Gastrocnemius medialis (tissue), 4 donors: ENCODE results near the gene ANKRD55. TPM values are rescaled to one million over a fixed set of nuclear protein-coding genes. Genes with fewer than 3 reads are reported as not detected.
"Not testable (repeated sequence)": the region's sequence is repeated elsewhere in the genome, so short reads cannot be mapped to it uniquely, and the experiment has no call there.

ENCODE experiments used
- ATAC-seq, 2 donors: fragments of 150-250 bp; one replicate each; pipeline ENCODE4 v1.9.1; 2016
- DNase-seq, 2 donors: peaks; one replicate each; pipeline ENCODE4 v3.0.0-alpha.2; 2019
- H3K27ac ChIP-seq, 4 donors: fragments of 200-600 bp; sonication (generic); 1 replicate in 1 of 4; 2 replicates in 3 of 4; pipeline ENCODE4 v1.5.1; 2016 to 2018; ENCODE audit warnings: mild to moderate bottlenecking in 2 of 4, moderate library complexity in 1 of 4
- H3K27me3 ChIP-seq, 3 donors: fragments of 200-600 bp; sonication (generic) in 2 of 3; 1 replicate in 1 of 3; 2 replicates in 2 of 3; pipeline versions ENCODE4 v1.5.1 to v1.6.0; 2016 to 2019; ENCODE audit warnings: mild to moderate bottlenecking in 1 of 3, moderate library complexity in 1 of 3
- H3K36me3 ChIP-seq, 2 donors: fragments of 200-600 bp; sonication (generic) in 1 of 2; one replicate each; pipeline ENCODE4 v1.5.1; 2017 to 2018
- H3K4me1 ChIP-seq, 2 donors: fragments of 200-600 bp; sonication (generic) in 1 of 2; one replicate each; pipeline ENCODE4 v1.5.1; 2016 to 2017; ENCODE audit warnings: mild to moderate bottlenecking in 2 of 2
- H3K4me3 ChIP-seq, 4 donors: fragments of 200-600 bp; sonication (generic) in 3 of 4; 1 replicate in 1 of 4; 2 replicates in 3 of 4; pipeline ENCODE4 v1.5.1; 2016 to 2019; ENCODE audit warnings: mild to moderate bottlenecking in 2 of 4
- H3K9me3 ChIP-seq, 3 donors: fragments of 200-600 bp; sonication (generic) in 2 of 3; 1 replicate in 1 of 3; 2 replicates in 2 of 3; pipeline ENCODE4 v1.5.1; 2016 to 2019
- POLR2A ChIP-seq, 2 donors: fragments of 450-650 bp; IDR thresholded peaks; one replicate each; pipeline ENCODE4 v1.6.1; 2017; ENCODE audit warnings: antibody characterized with exemption in 2 of 2, mild to moderate bottlenecking in 2 of 2, moderate library complexity in 2 of 2
- in situ Hi-C, 4 donors: fragments of 200-750 bp; cut with MboI; loops; one replicate each; pipeline versions ENCODE4 v1.15.0 to v1.8.0; 2017; ENCODE audit warnings: low sequenced_read_pairs in 4 of 4
- intact Hi-C: fragments of 100-400 bp; cut with DNase I; formaldehyde crosslinking; loops from one replicate; pipeline ENCODE4 v1.15.1; 2023; ENCODE audit warnings: low total_unique reads
- total RNA-seq, 4 donors: library from RNA; depleted of rRNA; stranded (reverse); fragments of >200 nt; gene quantifications; one replicate each; pipeline versions ENCODE4 v1.1.0 to v1.2.3, GENCODE V29; 2016
- TF ChIP-seq, protein P1 (sequence below), 5 experiments: fragments of 450-650 bp in 3 of 5; fragments of 200-600 bp in 2 of 5; sonication (generic) in 2 of 5; IDR thresholded peaks in 4 of 5; conservative IDR thresholded peaks in 1 of 5; 1 replicate in 4 of 5; 2 replicates in 1 of 5; pipeline ENCODE4 v1.5.1; 2016 to 2019; ENCODE audit warnings: antibody characterized with exemption in 5 of 5, mild to moderate bottlenecking in 3 of 5, moderate library complexity in 3 of 5

ANKRD55 gene
- total RNA-seq, 4 donors from 2014 or later = not detected

GRCh38 chr5:56246769-56247168, 13.6 kb upstream of the ANKRD55 start:
- no peaks in the 10 kb centered on the region for H3K4me1 ChIP-seq
- intact Hi-C loops (no loop called here), in situ Hi-C loops (no loop called here)
- H3K4me3 ChIP-seq = no peak overlapping the region
- H3K9me3 ChIP-seq = no peaks in the 10 kb centered on the region
- H3K27me3 ChIP-seq = no peaks in the 10 kb centered on the region
- ATAC-seq (no peak), DNase-seq (no peak)
- TF ChIP-seq POLR2A (IDR thresholded peaks at IDR 0.05) = no peak
- TF ChIP-seq, protein P1, sequence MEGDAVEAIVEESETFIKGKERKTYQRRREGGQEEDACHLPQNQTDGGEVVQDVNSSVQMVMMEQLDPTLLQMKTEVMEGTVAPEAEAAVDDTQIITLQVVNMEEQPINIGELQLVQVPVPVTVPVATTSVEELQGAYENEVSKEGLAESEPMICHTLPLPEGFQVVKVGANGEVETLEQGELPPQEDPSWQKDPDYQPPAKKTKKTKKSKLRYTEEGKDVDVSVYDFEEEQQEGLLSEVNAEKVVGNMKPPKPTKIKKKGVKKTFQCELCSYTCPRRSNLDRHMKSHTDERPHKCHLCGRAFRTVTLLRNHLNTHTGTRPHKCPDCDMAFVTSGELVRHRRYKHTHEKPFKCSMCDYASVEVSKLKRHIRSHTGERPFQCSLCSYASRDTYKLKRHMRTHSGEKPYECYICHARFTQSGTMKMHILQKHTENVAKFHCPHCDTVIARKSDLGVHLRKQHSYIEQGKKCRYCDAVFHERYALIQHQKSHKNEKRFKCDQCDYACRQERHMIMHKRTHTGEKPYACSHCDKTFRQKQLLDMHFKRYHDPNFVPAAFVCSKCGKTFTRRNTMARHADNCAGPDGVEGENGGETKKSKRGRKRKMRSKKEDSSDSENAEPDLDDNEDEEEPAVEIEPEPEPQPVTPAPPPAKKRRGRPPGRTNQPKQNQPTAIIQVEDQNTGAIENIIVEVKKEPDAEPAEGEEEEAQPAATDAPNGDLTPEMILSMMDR (IDR thresholded peaks at IDR 0.05 in 4 of 5, conservative IDR thresholded peaks at IDR 0.05 in 1 of 5) = no peak
- H3K27ac ChIP-seq = no peak overlapping the region
- no peaks in the 10 kb centered on the region for H3K36me3 ChIP-seq

GRCh38 chr5:56245481-56245880, 12.4 kb upstream of the ANKRD55 start:
- in situ Hi-C loops = no loop called here
- Histone ChIP-seq H3K9me3 (no peaks in the 10 kb centered on the region), H3K36me3 (no peaks in the 10 kb centered on the region), H3K4me3 (no peak overlapping the region), H3K27me3 (no peaks in the 10 kb centered on the region), H3K4me1 (no peaks in the 10 kb centered on the region), H3K27ac (no peak overlapping the region)
- TF ChIP-seq POLR2A (IDR thresholded peaks at IDR 0.05) = no peak
- TF ChIP-seq, protein P1 (IDR thresholded peaks at IDR 0.05 in 4 of 5, conservative IDR thresholded peaks at IDR 0.05 in 1 of 5) = no peak
- ATAC-seq (no peak), DNase-seq (no peak)
- intact Hi-C loops = no loop called here

DNA sequence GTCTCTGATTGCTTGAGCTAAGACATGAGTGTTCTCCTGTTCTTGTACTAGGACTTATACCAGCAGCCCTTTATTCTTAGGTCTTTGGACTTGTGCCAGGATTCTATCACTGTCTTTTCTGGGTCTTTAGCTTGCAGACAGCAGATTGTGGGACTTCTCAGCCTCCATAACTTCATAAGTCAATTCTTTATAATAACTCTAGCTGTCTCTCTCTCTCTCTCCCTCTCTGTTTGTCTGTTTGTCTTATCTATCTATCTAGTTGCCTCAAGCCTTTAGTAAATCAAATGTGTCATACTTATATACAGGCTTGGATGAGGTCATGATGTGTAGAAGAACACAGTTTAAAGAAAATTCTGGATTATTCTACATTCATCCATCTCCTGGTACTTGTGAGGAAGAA, 11.5 kb upstream of the ANKRD55 start:
- ATAC-seq = no peak
- H3K4me1 ChIP-seq = no peaks in the 10 kb centered on the region
- no peaks in the 10 kb centered on the region for H3K36me3 ChIP-seq
- intact Hi-C loops = no loop called here
- in situ Hi-C loops = no loop called here
- no peaks in the 10 kb centered on the region for H3K27me3 ChIP-seq
- no peak for DNase-seq
- no peak overlapping the region for H3K4me3 ChIP-seq
- no peaks in the 10 kb centered on the region for H3K9me3 ChIP-seq
- no peak for TF ChIP-seq POLR2A (IDR thresholded peaks at IDR 0.05)
- TF ChIP-seq, protein P1 (IDR thresholded peaks at IDR 0.05 in 4 of 5, conservative IDR thresholded peaks at IDR 0.05 in 1 of 5) = no peak
- no peak overlapping the region for H3K27ac ChIP-seq

DNA sequence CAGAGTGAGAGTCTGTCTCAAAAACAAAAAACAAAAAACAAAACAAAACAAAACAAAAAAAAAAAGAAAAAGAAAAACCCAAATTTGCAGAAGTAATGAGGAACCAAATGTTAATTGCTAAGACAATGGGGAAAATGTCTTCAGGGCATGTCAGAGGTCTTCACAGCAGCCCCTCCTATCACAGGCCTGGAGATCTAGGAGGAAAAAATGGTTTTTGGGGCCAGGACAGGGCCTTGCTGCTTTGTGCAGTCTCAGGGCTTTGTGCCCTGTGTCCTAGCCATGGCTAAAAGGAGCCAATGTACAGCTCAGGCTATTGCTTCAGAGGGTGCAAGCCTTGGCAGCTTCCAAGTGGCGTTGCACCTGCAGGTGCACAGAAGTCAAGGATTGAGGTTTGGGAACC, 9.1 kb upstream of the ANKRD55 start:
- peaks cover 0 to 11% (median 0%) of the 10 kb centered on the region in 3 donors for H3K9me3 ChIP-seq
- ATAC-seq, H3K36me3 ChIP-seq, DNase-seq, intact Hi-C loops, H3K4me1 ChIP-seq, H3K27ac ChIP-seq, H3K4me3 ChIP-seq, H3K27me3 ChIP-seq, in situ Hi-C loops: not testable (repeated sequence)

- intact Hi-C loops (no loop called here), in situ Hi-C loops (no loop called here)
- ATAC-seq (no peak), DNase-seq (no peak)
- peaks cover 0 to 11% (median 0%) of the 10 kb centered on the region in 3 donors for H3K27me3 ChIP-seq
- H3K27ac ChIP-seq = no peak overlapping the region
- no peaks in the 10 kb centered on the region for H3K36me3 ChIP-seq
- TF ChIP-seq, protein P1 (IDR thresholded peaks at IDR 0.05 in 4 of 5, conservative IDR thresholded peaks at IDR 0.05 in 1 of 5) = no peak
- TF ChIP-seq POLR2A (IDR thresholded peaks at IDR 0.05) = no peak
- no peak overlapping the region for H3K4me3 ChIP-seq
- H3K4me1 ChIP-seq = no peaks in the 10 kb centered on the region
- H3K9me3 ChIP-seq = no peaks in the 10 kb centered on the region
Observed at GRCh38 chr5:56232538-56232937, 592 bp downstream of the ANKRD55 start.
